Uterus (tissue), 4 donors: ENCODE measurements around the gene DHDH. TPM values are rescaled to one million over a fixed set of nuclear protein-coding genes. Genes with fewer than 3 reads are reported as not detected.
"Not testable (repeated sequence)": the region's sequence is repeated elsewhere in the genome, so short reads cannot be mapped to it uniquely, and the experiment has no call there.

Source experiments
- DNase-seq, 2 donors: peaks; one replicate each; pipeline ENCODE4 v3.0.0-alpha.2; 2019 to 2020
- H3K27ac ChIP-seq, 2 donors: fragments of 200-600 bp; sonication (generic); 1 replicate in 1 of 2; 2 replicates in 1 of 2; pipeline ENCODE4 v1.5.1; 2016 to 2018
- H3K27me3 ChIP-seq, 2 donors: fragments of 200-600 bp; sonication (generic); one replicate each; pipeline ENCODE4 v1.5.1; 2018 to 2019; ENCODE audit warnings: control low read depth in 1 of 2
- H3K36me3 ChIP-seq, 2 donors: fragments of 200-600 bp; sonication (generic); one replicate each; pipeline ENCODE4 v1.5.1; 2019; ENCODE audit warnings: control low read depth in 1 of 2
- H3K4me1 ChIP-seq, 2 donors: fragments of 200-600 bp; sonication (generic); one replicate each; pipeline ENCODE4 v1.5.1; 2018 to 2019; ENCODE audit warnings: control low read depth in 1 of 2
- H3K4me3 ChIP-seq, 2 donors: fragments of 200-600 bp; sonication (generic); 1 replicate in 1 of 2; 2 replicates in 1 of 2; pipeline ENCODE4 v1.5.1; 2018 to 2019; ENCODE audit warnings: mild to moderate bottlenecking in 1 of 2
- H3K9me3 ChIP-seq, 2 donors: fragments of 200-600 bp; sonication (generic); one replicate each; pipeline ENCODE4 v1.5.1; 2019; ENCODE audit warnings: control low read depth in 1 of 2
- POLR2A ChIP-seq, 2 donors: fragments of 450-650 bp; IDR thresholded peaks; one replicate each; pipeline ENCODE4 v1.6.1; 2016; ENCODE audit warnings: antibody characterized with exemption in 2 of 2, mild to moderate bottlenecking in 1 of 2, moderate library complexity in 1 of 2
- intact Hi-C: fragments of 100-400 bp; cut with DNase I; formaldehyde crosslinking; loops from one replicate; pipeline ENCODE4 v1.15.1; 2023; ENCODE audit warnings: low total_unique reads
- total RNA-seq, 4 donors: library from RNA; depleted of rRNA in 3 of 4; stranded (reverse); fragments of >200 nt in 3 of 4; gene quantifications; one replicate each; pipeline versions ENCODE4 v1.1.0 to v1.2.4, GENCODE V29; 2014 to 2023
- TF ChIP-seq, protein P1 (sequence below), 4 experiments: fragments of 200-600 bp in 2 of 4; fragments of 450-650 bp in 2 of 4; sonication (generic) in 2 of 4; IDR thresholded peaks; one replicate each; pipeline ENCODE4 v1.5.1; 2016 to 2019; ENCODE audit warnings: antibody characterized with exemption in 4 of 4, mild to moderate bottlenecking in 2 of 4, moderate library complexity in 1 of 4
- donor health status: DM: yes; HTN: yes; CAD: no.

DHDH gene
- total RNA-seq, 4 donors from 2014 or later: 0.41 to 0.95 TPM; not detected in 2

- no peaks in the 10 kb centered on the region for H3K27me3 ChIP-seq
- no peak for TF ChIP-seq POLR2A (IDR thresholded peaks at IDR 0.05)
- TF ChIP-seq, protein P1, sequence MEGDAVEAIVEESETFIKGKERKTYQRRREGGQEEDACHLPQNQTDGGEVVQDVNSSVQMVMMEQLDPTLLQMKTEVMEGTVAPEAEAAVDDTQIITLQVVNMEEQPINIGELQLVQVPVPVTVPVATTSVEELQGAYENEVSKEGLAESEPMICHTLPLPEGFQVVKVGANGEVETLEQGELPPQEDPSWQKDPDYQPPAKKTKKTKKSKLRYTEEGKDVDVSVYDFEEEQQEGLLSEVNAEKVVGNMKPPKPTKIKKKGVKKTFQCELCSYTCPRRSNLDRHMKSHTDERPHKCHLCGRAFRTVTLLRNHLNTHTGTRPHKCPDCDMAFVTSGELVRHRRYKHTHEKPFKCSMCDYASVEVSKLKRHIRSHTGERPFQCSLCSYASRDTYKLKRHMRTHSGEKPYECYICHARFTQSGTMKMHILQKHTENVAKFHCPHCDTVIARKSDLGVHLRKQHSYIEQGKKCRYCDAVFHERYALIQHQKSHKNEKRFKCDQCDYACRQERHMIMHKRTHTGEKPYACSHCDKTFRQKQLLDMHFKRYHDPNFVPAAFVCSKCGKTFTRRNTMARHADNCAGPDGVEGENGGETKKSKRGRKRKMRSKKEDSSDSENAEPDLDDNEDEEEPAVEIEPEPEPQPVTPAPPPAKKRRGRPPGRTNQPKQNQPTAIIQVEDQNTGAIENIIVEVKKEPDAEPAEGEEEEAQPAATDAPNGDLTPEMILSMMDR (IDR thresholded peaks at IDR 0.05): no peak
- H3K4me1 ChIP-seq: peaks cover 0 to 9% of the 10 kb centered on the region in 2 donors
- H3K36me3 ChIP-seq: no peaks in the 10 kb centered on the region
- peak overlapping the region; percentile 89 to 98 for H3K27ac ChIP-seq
- intact Hi-C loops: no loop called here
- H3K9me3 ChIP-seq: no peaks in the 10 kb centered on the region
- H3K4me3 ChIP-seq: peak overlapping the region; percentile 67 to 89
- DNase-seq: no peak
These were observed 32.8 kb upstream of the DHDH start for GRCh38 chr19:48900477-48901406.

DNA sequence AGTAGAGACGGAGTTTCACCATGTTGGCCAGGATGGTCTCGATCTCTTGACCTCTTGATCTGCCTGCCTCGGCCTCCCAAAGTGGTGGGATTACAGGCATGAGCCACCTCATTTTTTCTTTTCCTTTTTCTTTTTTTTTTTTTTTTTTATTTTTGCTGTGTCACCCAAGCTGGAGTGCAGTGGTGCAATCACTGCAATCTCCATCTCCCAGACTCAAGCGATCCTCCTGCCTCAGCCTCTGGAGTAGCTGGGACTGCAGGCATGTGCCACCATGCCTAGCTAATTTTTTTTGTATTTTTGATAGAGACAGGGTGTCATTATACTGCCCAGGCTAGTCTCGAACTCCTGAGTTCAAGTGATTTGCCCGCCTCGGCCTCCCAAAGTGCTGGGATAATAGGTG is 31.2 kb upstream of the DHDH start:
- H3K27me3 ChIP-seq, intact Hi-C loops, H3K36me3 ChIP-seq, H3K27ac ChIP-seq, H3K9me3 ChIP-seq, H3K4me1 ChIP-seq, H3K4me3 ChIP-seq, DNase-seq: not testable (repeated sequence)

- H3K4me1 ChIP-seq, H3K4me3 ChIP-seq, DNase-seq, H3K27ac ChIP-seq, H3K27me3 ChIP-seq, H3K9me3 ChIP-seq, H3K36me3 ChIP-seq, intact Hi-C loops: not testable (repeated sequence)
These were observed 29.7 kb upstream of the DHDH start for GRCh38 chr19:48903788-48904187.

GRCh38 chr19:48905664-48906063 is 27.8 kb upstream of the DHDH start:
- H3K36me3 ChIP-seq: no peaks in the 10 kb centered on the region
- TF ChIP-seq POLR2A (IDR thresholded peaks at IDR 0.05): no peak
- TF ChIP-seq, protein P1 (IDR thresholded peaks at IDR 0.05): no peak
- DNase-seq: no peak
- H3K27ac ChIP-seq: no peak overlapping the region
- peaks cover 0 to 9% of the 10 kb centered on the region in 2 donors for H3K4me1 ChIP-seq
- intact Hi-C loops: no loop called here
- no peaks in the 10 kb centered on the region for H3K27me3 ChIP-seq
- H3K4me3 ChIP-seq: no peak overlapping the region
- H3K9me3 ChIP-seq: no peaks in the 10 kb centered on the region

DNA sequence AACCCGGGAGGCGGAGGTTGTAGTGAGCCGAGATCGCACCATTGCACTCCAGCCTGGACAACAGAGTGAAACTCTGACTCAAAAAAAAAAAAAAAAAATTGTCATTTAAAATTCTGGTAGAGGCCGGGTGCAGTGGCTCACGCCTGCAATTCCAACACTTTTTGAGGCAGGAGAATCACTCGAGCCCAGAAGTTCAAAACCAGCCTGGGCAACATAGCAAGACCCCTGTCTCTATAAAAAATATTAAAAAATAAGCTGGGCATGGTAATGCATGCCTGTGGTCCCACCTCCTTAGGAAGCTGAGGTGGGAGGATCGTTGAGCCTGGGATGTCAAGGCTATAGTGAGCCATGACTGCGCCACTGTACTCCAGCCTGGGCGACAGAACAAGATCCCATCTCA is 27.2 kb upstream of the DHDH start:
- H3K36me3 ChIP-seq: no peaks in the 10 kb centered on the region

GRCh38 chr19:48907671-48908070 is 25.8 kb upstream of the DHDH start:
- intact Hi-C loops: no loop called here
- no peaks in the 10 kb centered on the region for H3K27me3 ChIP-seq
- no peaks in the 10 kb centered on the region for H3K4me1 ChIP-seq
- DNase-seq: no peak
- TF ChIP-seq, protein P1 (IDR thresholded peaks at IDR 0.05): no peak
- no peak for TF ChIP-seq POLR2A (IDR thresholded peaks at IDR 0.05)
- no peaks in the 10 kb centered on the region for H3K36me3 ChIP-seq
- H3K4me3 ChIP-seq: no peak overlapping the region
- H3K9me3 ChIP-seq: no peaks in the 10 kb centered on the region
- H3K27ac ChIP-seq: peak overlapping the region in 1 of 2 donors; percentile 43

More for the DNA sequence above, 27.2 kb upstream of the DHDH start:
- no peak for DNase-seq
- Histone ChIP-seq H3K27ac (no peak overlapping the region), H3K4me1 (peaks cover 0 to 8% of the 10 kb centered on the region in 2 donors), H3K4me3 (no peak overlapping the region), H3K9me3 (no peaks in the 10 kb centered on the region), H3K27me3 (no peaks in the 10 kb centered on the region)
- no peak for TF ChIP-seq POLR2A (IDR thresholded peaks at IDR 0.05)
- TF ChIP-seq, protein P1 (IDR thresholded peaks at IDR 0.05): no peak
- intact Hi-C loops: no loop called here

GRCh38 chr19:48909424-48910077 is 23.9 kb upstream of the DHDH start:
- H3K4me1 ChIP-seq, H3K4me3 ChIP-seq, DNase-seq, intact Hi-C loops, H3K36me3 ChIP-seq, H3K27me3 ChIP-seq, H3K9me3 ChIP-seq: not testable (repeated sequence)
- peak overlapping the region; percentile 30 to 63 for H3K27ac ChIP-seq
